Lung (tissue), 12 donors: ENCODE measurements around the gene SETD2. TPM values are rescaled to one million over a fixed set of nuclear protein-coding genes. Genes with fewer than 3 reads are reported as not detected.

Experiments used
- ATAC-seq: fragments of 200-7000 bp; cut with Tn5 transposase; one replicate; pipeline ENCODE4 v1.9.1; 2020; ENCODE audit warnings: moderate number of reproducible peaks; ENCODE audit not compliant: insufficient read depth, low FRiP score
- DNase-seq, 3 donors: peaks; one replicate each; pipeline ENCODE4 v3.0.0-alpha.2; 2013 to 2017
- H3K27ac ChIP-seq, 2 donors: one replicate each; pipeline ENCODE4 v1.5.1; 2013; ENCODE audit warnings: mild to moderate bottlenecking in 2 of 2, moderate library complexity in 2 of 2, control low read depth in 1 of 2, inconsistent platforms in 1 of 2, low read depth in 1 of 2, low read length in 1 of 2
- H3K27me3 ChIP-seq, 3 donors: one replicate each; pipeline ENCODE4 v1.5.1; 2013; ENCODE audit warnings: low read length in 2 of 3; ENCODE audit not compliant: control insufficient read depth in 3 of 3, insufficient read depth in 3 of 3
- H3K36me3 ChIP-seq, 4 donors: one replicate each; pipeline ENCODE4 v1.5.1; 2013; ENCODE audit warnings: low read length in 4 of 4, mild to moderate bottlenecking in 1 of 4, moderate library complexity in 1 of 4; ENCODE audit not compliant: control insufficient read depth in 4 of 4, insufficient read depth in 4 of 4
- H3K4me1 ChIP-seq, 5 donors: one replicate each; pipeline ENCODE4 v1.5.1; 2013; ENCODE audit warnings: low read length in 5 of 5, mild to moderate bottlenecking in 2 of 5, moderate library complexity in 1 of 5; ENCODE audit not compliant: control insufficient read depth in 5 of 5, insufficient read depth in 5 of 5
- H3K4me3 ChIP-seq: one replicate; pipeline ENCODE4 v1.5.1; 2013; ENCODE audit warnings: mild to moderate bottlenecking, control low read depth, moderate library complexity
- H3K9ac ChIP-seq, 2 donors: one replicate each; pipeline ENCODE4 v1.5.1; 2013; ENCODE audit warnings: low read length in 2 of 2, control low read depth in 1 of 2; ENCODE audit not compliant: insufficient read depth in 1 of 2
- H3K9me3 ChIP-seq, 4 donors: one replicate each; pipeline ENCODE4 v1.5.1; 2013; ENCODE audit warnings: low read length in 3 of 4, mild to moderate bottlenecking in 1 of 4, moderate library complexity in 1 of 4; ENCODE audit not compliant: control insufficient read depth in 4 of 4, insufficient read depth in 3 of 4
- CTCF ChIP-seq: IDR thresholded peaks from 2 replicates; pipeline ENCODE4 v1.5.1; 2012; ENCODE audit warnings: mild to moderate bottlenecking; ENCODE audit errors: control extremely low read depth, extremely low read depth
- WGBS, 2 donors: extraction: QIAGEN DNeasy Blood & Tissue Kit; methylation state at CpG; one replicate each; pipeline ENCODE4 v1.1.7; 2013; 5-methylcytosine and 5-hydroxymethylcytosine counted together
- polyA plus RNA-seq, 2 donors: library from polyadenylated mRNA; stranded (reverse); fragments of 200-250 nt; gene quantifications; one replicate each; pipeline ENCODE4 v1.2.1, GENCODE V29; 2013
- total RNA-seq, 2 donors: library from RNA; depleted of rRNA in 1 of 2; stranded (reverse); fragments of >200 nt in 1 of 2; gene quantifications; one replicate each; pipeline ENCODE4 v1.2.1, GENCODE V29; 2014 to 2021
- donor health status: control.
- donor health status: control.
- donor health status: Bipolar disorder and iron deficiency.
- donor health status: healthy.
- donor health status: DM: yes; HTN: yes; CAD: no.

SETD2 gene
- total and polyA plus RNA-seq, 4 donors, result 10.4 to 107 (median 25.0) TPM

DNA sequence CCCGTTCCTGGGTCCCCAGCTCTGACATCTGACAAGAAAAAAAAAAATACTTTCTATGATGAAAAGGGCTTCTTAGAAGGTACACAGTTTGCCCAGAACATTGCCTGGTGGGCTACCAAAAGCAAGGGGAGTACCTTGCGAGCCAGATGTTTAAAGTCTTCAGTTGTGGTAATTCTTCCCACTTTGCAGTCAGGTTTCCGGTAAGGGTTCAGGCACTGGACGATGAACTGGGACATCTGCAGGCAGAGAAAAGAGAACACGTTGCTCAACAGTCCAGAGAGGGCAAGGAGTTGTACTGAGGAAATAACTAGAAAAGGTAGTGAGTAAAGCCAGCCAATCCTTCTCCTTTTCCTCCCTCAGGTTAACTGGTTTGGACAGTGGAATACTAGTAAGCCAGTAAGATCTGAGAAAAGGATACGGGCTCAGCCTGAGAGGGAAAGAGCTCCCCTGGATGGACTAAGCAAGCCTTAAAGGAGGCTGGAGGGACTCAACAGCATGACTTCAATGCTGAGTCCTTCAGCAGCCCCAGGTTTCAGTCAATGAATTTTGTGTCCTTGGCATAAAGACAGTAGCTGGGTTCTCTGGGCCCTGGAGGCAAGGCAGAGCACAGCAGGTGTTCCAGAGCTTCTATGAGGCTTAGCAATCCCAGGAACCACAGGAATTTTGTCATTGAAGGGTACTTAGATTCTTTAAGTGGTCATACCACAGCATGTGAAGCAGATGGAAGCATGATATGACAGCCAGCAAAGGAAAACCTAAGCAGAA lies 146.2 kb downstream of the SETD2 start:
- Histone ChIP-seq H3K4me1 (peaks cover 0 to 9% (median 3%) of the 10 kb centered on the region in 5 donors), H3K27me3 (no peaks in the 10 kb centered on the region), H3K4me3 (no peak overlapping the region), H3K9me3 (no peaks in the 10 kb centered on the region), H3K36me3 (peaks cover 16 to 31% (median 25%) of the 10 kb centered on the region in 4 donors), H3K9ac (no peak overlapping the region), H3K27ac (peak overlapping the region in 1 of 2 donors; percentile 79)
- ATAC-seq (peak; percentile 31), DNase-seq (peak in 1 of 3 donors; percentile 30)
- no peak for TF ChIP-seq CTCF
- 37 to 64% methylated on average over 6 of the region's 6 CpGs for WGBS, 2 donors

DNA sequence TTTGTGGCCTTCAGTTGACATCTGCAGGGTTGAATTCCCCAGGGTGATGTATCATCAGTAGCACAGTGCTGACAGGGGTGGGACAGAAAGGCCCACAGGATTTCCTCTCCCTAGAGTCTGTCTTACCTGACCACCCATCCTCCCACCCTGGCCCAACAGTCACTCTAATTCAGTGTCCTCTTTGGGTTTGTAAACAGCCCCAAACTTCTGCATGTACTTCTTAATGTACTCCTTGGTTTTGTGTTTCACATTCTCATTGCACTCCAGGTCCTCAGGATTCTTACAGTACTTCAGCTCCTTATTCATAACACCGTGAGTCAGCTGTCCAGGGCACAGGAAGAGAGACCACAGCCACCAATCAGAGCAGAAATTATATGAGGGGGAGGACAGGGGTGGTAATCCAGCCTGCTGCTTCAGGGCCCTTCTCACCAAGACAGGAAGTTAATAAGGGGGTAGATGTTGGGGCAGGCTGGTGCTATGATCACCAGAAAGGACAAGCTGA lies 146.9 kb downstream of the SETD2 start:
- no peak for TF ChIP-seq CTCF
- Histone ChIP-seq H3K9me3 (no peaks in the 10 kb centered on the region), H3K27ac (peak overlapping the region in 1 of 2 donors; percentile 79), H3K9ac (no peak overlapping the region), H3K36me3 (peaks cover 16 to 31% (median 25%) of the 10 kb centered on the region in 4 donors), H3K4me3 (no peak overlapping the region), H3K27me3 (no peaks in the 10 kb centered on the region), H3K4me1 (peaks cover 0 to 7% (median 0%) of the 10 kb centered on the region in 5 donors)
- no peak for DNase-seq
- peak; percentile 76 for ATAC-seq
- 11 to 39% methylated on average over 1 of the region's 1 CpG for WGBS, 2 donors

- DNase-seq (no peak), ATAC-seq (no peak)
- no peak overlapping the region for H3K9ac ChIP-seq
- 84% methylated on average over 4 of the region's 4 CpGs for WGBS, 2 donors
- peaks cover 16 to 31% (median 25%) of the 10 kb centered on the region in 4 donors for H3K36me3 ChIP-seq
- no peaks in the 10 kb centered on the region for H3K27me3 ChIP-seq
- TF ChIP-seq CTCF, result no peak
- no peak overlapping the region for H3K27ac ChIP-seq
- no peak overlapping the region for H3K4me3 ChIP-seq
- H3K4me1 ChIP-seq, result peaks cover 0 to 7% (median 0%) of the 10 kb centered on the region in 5 donors
- no peaks in the 10 kb centered on the region for H3K9me3 ChIP-seq
Observed at GRCh38 chr3:47016086-47016933, 147.6 kb downstream of the SETD2 start.
